NCI-H526 treated with DMSO at 0.1 percent for 48 hours (cell line): Measurements from ENCODE around the gene ZNF24.
A peak's percentile ranks its signal among the peaks of the same experiment; 100 is the strongest.

Experiments used
- DNase-seq: peaks from one replicate; lab custom pipeline; 2025; lab: John Stamatoyannopoulos, UW

Gene ZNF24

DNA sequence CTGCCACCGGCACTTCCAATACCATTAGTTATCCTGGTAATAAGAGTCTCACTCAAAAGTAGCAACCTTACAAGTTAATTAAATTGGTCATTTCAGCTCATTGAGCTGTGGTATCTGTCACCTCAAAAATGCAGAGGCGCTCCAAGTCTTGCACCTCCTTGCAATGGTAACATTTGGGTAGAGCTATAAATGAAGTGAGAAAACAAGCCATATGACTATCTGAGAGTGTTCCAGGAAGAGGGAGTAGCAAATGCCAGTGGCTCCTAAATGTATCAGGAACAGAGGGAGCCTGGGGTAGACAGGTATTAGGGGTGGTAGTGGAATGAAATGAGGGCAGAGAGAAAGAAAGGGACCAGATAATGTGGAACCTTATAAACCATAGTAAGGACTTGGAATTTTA is 48.2 kb downstream of the ZNF24 start:
- DNase-seq: no peak

DNA sequence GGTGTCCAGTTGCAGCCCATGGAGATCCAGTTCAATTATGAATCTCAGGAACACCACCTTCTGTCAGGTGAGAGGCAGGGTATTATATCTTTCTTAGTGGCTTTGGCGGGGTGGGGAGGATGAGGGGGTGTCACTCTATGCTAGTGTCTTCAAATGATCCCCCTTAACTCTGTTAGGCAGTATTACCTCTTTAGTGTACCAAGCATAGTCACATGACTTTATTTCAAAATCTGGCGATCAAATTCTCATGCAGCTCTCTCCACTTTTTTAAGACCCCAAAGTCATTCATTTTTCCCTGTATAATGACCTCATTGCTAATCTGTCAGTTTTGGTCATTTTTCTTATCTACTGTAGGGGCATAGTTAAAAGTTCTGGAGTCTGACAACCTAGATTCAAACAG is 53.1 kb downstream of the ZNF24 start:
- DNase-seq: no peak

DNA sequence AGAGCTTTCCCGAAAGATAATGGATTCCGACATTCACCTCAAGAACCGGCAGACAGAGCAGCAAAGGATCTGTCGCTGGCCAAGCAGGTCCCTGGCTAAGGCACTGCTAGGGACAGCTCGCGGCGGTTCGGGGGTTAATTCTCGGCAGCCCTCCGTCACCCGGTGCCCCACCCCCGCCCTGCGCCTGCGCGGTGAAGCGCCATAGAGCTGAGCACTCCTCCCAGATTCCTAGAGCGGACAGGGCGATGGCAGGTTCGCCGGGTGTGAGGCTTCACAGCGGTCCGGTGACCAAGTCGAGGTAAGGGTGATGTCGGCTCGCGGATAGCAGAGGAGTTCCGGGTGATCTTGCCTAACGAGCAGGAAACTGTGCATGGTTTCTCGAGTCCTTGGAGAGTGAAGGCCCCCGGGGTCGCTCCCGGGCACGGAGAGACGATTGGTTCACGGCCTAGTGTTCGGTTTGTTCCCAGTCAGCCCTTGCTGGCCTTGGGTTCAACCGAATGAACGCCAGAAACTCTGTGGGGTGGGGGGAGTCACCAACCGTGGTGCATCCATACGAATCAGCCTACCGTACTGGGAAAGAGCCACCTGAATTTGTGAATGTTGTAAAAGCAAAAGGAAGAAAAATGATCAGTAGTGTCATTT is 54.0 kb downstream of the ZNF24 start, which contains the start of gene ZSCAN30:
TSS of gene ZSCAN30 (minus strand) at position 136 of the 642 bp plus-strand sequence. CDS start 25,877 bp downstream, outside the sequence.
- peak; percentile 71 for DNase-seq

DNA sequence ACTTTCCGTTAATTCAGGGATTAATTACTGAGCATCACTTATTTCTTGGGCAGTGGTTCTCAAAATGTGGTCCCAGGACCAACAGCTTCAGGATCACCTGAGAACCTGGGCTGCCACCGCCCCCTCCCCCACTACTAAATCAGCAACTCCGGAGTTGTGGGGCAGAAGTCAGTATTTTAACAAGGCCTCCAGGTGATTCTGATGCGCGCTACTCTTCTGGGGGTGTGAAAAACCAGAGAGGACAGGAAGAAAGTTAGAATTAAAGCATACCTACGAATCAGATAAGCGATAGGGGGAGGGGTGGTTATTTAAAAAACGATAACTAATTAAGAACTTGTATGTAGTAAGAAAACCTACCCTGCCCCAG is 54.5 kb downstream of the ZNF24 start:
- no peak for DNase-seq

DNA sequence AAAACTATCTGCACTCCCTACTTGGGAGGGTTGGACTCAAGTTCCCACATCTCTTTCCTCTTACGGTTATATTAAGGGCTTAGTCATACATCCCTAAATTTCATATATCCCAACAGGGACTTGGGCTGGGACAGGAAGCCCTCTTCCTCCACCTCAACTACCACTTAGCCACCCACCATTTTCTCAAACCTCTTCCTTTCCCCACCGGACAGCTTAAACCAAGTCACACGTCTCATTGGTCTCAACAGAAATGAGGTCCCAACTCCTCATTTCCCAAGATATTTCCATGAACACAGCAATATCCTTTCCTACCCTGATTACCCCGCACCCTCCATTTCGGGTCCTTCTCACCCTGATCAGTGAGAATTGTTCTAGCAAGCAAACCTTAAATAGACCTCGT is 54.9 kb downstream of the ZNF24 start:
- no peak for DNase-seq

DNA sequence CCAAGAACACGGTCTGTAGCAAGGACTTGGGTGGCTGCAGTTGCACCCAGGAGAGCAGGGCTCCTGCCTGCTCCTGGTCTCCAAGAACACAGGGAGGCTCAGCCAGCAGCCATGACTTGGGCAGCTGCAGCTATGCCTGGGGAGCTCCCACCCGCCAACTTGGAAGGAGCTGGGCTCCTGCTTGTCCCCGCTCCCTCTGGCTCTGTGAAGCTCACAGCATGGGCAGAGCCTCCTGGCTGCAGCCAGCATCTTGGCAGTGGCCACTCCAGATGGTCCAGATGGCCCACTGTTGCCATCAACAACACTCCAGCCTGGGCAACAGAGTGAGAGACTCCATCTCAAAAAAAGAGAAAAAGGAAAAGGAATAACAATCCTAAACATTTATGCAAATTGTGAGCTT is 59.4 kb downstream of the ZNF24 start:
- DNase-seq: no peak

DNA sequence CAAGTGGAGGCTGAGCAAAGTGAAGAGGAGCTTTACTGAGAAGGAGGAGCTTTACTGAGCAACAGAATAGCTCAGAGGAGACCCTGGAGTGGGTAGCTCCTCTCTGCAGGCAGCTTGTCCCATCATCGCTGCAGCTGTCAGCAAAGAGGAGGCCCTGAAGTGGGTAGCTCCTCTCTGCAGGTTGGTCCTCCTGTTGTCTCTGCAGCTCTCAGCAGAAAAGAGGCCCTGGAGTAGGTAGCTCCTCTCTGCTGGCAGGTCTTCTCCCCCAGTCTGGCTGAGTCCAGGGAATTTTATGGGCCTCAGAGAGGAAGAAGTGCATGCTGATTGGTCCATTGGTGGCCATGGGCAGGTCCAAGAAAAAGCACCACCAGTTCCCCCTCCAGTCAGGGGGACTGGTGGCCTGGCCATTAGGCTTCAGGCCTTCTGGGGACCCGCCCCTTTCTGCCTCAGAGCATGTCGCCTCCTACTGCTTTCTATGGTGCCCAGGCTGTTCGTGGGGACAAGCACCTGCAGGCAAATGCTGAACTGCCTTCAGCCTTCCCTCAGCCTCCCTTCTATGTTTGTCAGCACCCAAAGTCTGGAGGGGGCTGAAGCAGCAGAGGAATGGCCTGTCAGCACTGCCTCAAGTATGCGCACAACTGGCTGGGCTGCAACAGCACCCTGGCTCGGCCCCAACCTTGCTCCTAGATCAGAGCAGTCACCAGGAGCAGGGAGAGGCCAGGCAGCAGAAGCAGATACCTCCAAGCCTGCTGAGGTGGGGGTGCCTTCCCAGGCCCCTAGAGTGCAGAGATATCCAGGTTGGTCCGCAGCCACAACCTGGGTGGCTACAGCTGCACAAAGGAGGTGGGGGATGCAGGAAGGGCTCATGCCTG is 60.1 kb downstream of the ZNF24 start:
- DNase-seq: no peak

DNA sequence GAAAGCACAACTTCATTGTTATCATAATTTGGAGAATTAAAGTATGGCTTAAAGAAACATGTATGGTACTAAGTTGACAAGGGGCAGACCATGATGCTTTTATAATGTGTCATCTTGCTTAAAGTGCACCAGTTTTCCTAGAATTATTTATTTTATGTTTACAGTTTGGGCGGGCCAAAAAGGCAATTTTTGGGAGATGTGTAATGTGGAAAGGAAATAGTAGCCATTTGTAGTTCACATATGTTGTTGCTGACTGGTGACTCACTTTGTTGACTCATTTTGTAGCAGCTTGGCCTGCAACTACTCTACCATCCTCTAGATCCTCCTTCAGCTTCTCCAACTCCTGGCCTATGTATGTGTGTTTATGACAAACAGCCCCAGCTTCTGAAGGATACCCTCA is 61.9 kb downstream of the ZNF24 start:
- no peak for DNase-seq
